IPS-NIHi7 (cell line): ENCODE data around the gene FGD3.

Experiments used
- DNase-seq: peaks from one replicate; pipeline ENCODE4 v3.0.0; 2012; ENCODE audit warnings: mixed read lengths; ENCODE audit errors: extremely low spot score

Gene FGD3

GRCh38 chr9:93030642-93031628 is 83.6 kb downstream of the FGD3 start:
- DNase-seq, result no peak

GRCh38 chr9:93031629-93032430 is 84.5 kb downstream of the FGD3 start:
- no peak for DNase-seq

- DNase-seq, result no peak
Observed at GRCh38 chr9:93032545-93032944, 85.2 kb downstream of the FGD3 start.

- DNase-seq, result no peak
Observed at GRCh38 chr9:93033531-93033930, 86.2 kb downstream of the FGD3 start.

DNA sequence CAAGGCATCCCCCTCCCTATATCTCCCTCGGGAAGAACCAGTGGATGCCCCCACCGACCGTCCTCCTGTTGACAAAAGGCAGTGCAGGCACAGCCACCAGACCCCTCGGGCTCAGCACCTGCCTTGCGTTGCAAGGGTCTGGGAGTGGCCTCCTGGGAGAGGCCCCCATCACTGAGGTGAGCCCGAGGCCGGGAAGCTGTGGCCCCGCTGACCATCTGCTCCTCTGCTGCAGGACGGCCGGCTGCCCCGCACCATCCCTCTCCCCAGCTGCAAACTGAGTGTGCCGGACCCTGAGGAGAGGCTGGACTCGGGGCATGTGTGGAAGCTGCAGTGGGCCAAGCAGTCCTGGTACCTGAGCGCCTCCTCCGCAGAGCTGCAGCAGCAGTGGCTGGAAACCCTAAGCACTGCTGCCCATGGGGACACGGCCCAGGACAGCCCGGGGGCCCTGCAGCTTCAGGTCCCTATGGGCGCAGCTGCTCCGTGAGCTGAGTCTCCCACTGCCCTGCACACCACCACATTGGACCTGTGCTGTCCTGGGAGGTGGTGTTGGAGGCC is 87.9 kb downstream of the FGD3 start:
- no peak for DNase-seq

DNA sequence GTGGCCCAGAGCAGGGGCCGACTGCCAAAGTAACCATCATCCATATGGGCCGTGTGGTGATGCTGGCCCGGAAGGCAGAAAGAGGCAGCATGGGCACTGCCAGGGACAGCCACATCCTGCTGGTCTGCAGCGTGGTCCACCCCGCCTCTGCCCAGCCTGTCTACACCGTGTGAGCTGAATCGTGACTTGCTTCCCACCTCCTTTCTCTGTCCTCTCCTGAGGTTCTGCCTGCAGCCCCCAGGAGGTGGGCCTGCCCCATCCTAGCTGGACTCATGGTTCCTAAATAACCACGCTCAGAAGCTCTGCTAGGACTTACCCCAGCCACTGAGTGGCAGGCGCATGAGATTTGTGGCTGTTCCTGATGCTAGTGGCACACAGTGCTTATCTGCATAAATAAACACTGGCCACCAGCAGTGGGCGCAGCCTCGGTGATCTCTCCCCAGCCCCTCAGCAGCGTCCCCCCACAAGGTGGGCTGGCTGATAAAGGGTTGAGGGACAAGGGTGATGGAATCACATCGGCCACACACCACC is 88.6 kb downstream of the FGD3 start:
- no peak for DNase-seq

DNA sequence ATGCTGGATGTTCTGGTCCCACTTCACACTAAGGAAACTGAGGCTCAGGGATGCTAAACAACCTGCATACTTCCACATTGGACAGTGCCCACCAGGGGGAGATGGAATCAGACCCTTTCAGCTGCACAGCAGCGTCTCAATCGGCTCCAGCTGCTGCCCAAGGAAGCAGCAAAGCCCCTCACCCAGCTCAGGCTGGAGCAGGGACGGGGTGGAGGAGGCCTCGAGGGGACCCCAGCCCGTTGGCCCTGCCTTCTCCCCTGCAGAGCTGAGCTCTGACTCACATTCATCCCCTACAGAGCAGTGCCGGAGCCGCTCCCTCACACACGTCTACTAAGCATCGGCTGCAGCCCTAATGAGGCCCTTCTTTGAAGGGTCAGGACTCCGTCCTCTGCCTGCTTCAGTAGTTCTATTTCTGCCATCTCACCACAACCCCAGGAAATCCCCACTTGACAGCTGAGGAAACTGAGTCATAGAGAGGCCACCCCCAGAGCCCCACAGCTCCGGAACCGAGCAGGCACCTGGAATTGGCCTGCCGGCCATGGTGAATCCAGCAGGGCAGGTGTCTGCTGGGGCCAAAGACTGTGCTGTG is 89.7 kb downstream of the FGD3 start:
- no peak for DNase-seq

DNA sequence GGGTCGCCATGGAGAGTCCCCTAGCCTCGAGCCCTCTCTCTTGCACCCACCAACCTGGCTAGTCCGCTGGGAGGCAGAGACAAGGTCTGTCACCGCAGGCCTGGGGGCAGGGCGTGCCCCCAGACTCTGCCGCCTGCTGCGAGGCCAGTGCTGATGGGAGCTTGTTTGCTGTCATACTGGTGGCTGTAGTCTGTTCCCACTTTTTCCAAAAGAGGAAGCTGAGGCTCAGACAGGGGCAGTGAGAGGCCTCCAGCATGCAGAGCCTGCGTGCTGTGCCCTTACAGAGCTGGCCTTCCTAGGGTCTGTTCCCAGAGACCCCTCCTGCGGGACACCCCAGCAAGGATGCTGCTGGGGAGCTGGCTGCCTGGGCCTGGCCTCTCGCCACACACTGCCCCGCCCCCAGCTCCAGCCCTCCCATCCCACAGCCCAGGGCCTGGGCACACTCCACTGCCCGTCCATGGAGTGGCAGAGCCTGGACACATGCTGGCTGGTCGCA is 90.2 kb downstream of the FGD3 start:
- no peak for DNase-seq

DNA sequence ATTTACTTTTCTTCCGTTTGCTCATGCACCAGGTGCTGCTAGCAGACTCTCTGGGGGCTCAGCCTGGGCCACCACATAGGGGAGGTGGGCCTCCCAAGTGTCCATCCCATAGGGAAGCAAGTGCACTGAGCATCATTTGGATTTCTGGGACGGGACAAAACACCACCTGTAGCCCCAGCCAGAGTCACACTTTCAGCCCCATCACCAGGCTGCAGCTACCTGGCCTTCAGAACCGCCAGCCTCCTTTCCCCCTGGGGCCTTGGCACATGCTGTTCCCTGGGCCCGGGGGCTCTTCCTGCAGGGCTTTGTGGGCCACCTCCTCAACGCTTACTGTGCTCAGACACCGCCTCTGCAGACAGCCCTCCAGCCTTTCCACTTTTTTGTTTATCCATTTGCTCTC is 91.6 kb downstream of the FGD3 start:
- no peak for DNase-seq

DNA sequence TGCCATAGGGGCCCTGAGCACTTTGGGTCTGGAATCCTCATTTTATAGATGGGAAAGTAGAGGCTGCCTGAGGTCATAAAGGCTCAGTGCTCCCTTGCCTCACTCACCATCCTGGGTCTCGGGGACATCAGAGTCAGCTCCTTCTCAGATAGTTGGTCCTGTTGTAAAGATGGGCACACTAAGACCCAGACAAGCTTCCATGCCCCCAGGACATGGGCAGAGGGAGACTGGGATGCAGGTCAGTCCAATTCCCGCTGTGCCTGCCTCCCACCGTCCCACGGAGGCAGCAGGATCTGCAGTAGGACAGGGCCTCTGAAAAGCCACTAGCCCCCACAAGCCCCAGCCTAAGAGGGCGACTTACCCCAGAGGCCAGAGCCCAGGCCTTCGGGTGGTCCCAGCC is 92.1 kb downstream of the FGD3 start:
- no peak for DNase-seq

- DNase-seq, result no peak
Observed at GRCh38 chr9:93039976-93040375, 92.7 kb downstream of the FGD3 start.

GRCh38 chr9:93040409-93040808 is 93.1 kb downstream of the FGD3 start:
- DNase-seq, result no peak

DNA sequence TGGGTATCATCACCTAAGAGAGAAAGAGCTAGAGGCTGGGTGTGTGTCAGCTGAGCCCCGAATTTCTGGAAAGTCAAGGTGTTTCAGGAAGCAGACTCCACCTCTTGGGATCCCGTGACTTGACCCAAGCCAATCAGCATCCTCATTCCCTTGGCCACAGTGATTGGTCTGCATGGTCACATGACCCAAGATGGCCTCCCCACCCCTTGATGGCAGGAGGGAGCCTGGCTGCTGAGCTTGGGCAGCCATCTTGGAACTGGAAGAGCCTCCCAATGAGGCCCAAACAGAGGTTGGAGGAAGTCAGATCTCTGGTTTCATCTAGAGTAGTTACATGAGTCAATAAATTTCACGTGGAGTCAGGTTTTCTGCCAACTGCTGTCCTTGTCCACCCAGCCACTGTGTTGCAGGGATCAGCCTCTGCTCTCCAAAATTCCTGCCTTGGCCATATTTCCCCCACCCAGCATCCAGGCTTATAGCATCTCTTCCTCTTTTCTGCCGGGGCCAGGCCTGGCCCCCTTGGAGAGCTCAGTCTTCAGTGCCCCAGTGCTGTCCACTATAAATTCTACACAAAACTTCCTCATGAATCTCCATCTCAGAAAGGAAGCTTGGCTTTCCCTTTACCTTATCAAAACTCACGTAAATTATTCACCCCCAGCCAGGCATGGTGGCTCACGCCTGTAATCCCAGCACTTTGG is 93.9 kb downstream of the FGD3 start:
- no peak for DNase-seq

- no peak for DNase-seq
Observed at GRCh38 chr9:93043122-93043521, 95.8 kb downstream of the FGD3 start.

DNA sequence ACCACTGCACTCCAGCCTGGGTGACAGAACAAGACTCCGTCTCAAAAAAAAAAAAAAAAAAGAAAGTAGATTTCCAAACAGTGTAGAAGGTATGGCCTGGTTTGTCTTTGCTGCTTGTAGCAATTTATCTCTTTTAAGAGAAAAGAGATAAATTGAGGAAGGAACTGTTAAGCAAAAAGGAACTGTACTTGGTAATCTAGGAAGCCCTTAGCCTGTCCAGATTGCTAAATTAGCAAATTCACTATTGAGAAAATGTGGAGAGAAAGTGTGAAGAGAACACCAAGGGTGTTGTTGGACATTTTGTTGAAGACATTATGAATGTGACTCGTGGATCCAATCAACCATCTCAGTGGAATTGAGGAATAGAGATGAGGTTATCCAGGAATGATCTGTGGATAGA is 98.2 kb downstream of the FGD3 start:
- DNase-seq, result no peak

DNA sequence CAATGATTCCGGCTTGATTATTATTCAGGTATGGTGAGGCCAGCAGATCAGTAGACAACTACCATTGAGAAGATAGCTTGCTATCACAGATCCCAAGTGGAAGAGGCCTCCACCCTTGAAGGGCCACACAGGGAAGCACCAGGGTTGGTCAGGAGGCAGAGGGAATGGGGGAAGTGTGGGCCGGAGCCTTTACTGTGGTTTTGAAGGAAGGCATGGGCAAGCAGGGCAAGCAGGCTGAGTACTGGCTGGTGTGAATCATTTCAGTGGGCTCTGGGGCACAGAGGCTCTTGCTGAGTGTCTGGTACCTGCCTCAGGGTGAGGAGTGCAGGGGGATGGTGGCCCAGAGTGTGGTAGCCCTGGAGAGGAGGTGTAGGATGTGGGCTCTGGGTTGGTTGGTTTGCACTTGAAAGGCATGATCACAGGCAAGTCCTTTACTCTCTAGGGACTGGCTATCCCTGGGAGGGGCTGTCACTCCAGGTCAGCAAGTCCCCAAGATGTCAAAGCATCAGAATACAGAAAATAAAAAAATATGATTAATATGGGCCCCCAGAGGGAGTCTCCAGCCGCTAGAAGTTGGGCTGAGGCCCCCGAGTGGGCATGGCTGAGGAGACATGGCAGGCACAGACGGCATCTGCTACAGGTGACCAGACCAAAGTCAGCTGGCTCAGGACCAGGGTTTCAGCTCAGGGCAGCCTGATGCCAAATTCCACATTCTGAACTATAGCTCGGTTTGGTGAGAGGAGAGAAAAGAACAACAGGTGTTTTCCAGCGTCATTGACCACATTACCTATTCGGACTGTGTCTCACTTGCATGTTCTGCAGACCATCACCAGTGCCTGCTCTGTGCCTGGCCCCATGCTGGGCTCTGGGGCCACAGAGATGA is 101.5 kb downstream of the FGD3 start:
- no peak for DNase-seq

GRCh38 chr9:93049491-93049890 is 102.2 kb downstream of the FGD3 start:
- DNase-seq, result no peak

DNA sequence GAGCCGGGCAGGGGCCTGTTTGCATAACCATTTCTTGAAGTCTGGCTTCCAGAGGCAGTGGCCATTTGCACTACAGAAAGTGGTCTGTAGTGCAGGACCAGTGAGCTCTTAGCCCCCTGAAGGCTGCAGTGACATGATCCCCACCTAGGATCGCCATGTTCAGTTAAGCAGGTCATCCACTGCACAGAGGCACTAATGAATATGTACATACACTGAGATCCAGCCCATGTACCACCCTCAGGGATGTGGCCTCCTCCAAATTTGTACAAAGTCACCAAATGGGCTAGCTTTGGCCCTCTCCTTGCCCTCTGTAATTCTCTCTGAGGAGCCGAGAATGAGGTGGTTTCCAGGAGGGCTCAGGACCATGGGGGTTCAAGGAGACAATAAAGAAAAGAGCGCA is 102.9 kb downstream of the FGD3 start:
- no peak for DNase-seq

DNA sequence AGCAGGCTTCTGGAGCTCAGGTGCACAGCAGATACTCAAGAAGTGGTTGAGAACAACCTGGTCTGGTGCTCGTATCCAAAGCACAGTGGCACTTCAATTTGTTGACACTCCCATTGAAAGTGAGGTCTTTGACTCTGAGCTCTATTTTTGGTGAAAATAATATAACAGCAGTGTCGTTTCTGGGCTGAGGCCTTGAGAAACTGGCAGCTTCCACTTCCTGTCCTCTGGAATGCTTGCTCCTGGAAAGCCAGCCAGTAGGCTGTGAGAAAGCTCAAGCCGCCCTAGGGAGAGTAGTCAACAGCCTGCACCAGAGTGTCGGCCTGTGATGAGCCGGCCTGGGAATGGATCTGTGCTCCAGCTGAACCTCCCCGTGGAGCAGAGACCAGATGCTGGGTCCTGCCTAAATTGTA is 104.4 kb downstream of the FGD3 start:
- no peak for DNase-seq
